H1 (cell line): ENCODE results near the gene RERG. TPM values are rescaled to one million over a fixed set of nuclear protein-coding genes. Genes with fewer than 3 reads are reported as not detected.
A peak's percentile ranks its signal among the peaks of the same experiment; 100 is the strongest.

ENCODE experiments used
- CTCF ChIA-PET: fragments of 300-600 bp; sonication (Branson Sonifier 250); formaldehyde crosslinking; loops from one replicate; lab custom pipeline; 2021; ENCODE audit not compliant: partially characterized antibody; lab: Charles Lee
- POLR2A ChIA-PET: fragments of 300-600 bp; sonication (Branson Sonifier 250); formaldehyde crosslinking; loops from one replicate; lab custom pipeline; 2021; ENCODE audit warnings: inconsistent platforms; ENCODE audit not compliant: partially characterized antibody; lab: Charles Lee
- DNase-seq, 2 experiments: peaks; one replicate each; pipeline versions ENCODE4 v3.0.0 to v3.0.0-alpha.2; 2010 to 2022; ENCODE audit warnings: low spot score in 2 of 2, low read depth in 1 of 2, mixed read lengths in 1 of 2
- FAIRE-seq: peaks from 2 replicates; lab custom pipeline; 2011; peaks lifted over from hg19 to GRCh38; lab: Jason Lieb, UNC
- H2AFZ ChIP-seq: 2 replicates; pipeline ENCODE4 v1.8.1; 2012; ENCODE audit warnings: low read length, inconsistent platforms
- H2AK5ac ChIP-seq: 2 replicates; pipeline ENCODE4 v1.6.1; 2013; ENCODE audit warnings: low read depth, low read length
- H2BK120ac ChIP-seq: replicated peaks from 2 replicates; pipeline ENCODE3; 2013; ENCODE audit warnings: low read depth, low read length, inconsistent platforms
- H2BK12ac ChIP-seq: 2 replicates; pipeline ENCODE4 v1.6.1; 2013; ENCODE audit warnings: low read depth, low read length
- H2BK15ac ChIP-seq: 2 replicates; pipeline ENCODE4 v1.6.1; 2013; ENCODE audit warnings: low read length
- H2BK20ac ChIP-seq: 2 replicates; pipeline ENCODE4 v1.6.1; 2013; ENCODE audit warnings: low read length
- H2BK5ac ChIP-seq: 2 replicates; pipeline ENCODE4 v1.6.1; 2013; ENCODE audit warnings: low read depth, low read length
- H3K14ac ChIP-seq: 2 replicates; pipeline ENCODE4 v1.6.1; 2013; ENCODE audit warnings: inconsistent platforms; ENCODE audit not compliant: insufficient read length
- H3K18ac ChIP-seq: 2 replicates; pipeline ENCODE4 v1.6.1; 2013; ENCODE audit warnings: low read length; ENCODE audit errors: extremely low read depth
- H3K23ac ChIP-seq: 2 replicates; pipeline ENCODE4 v1.6.1; 2013; ENCODE audit warnings: inconsistent platforms; ENCODE audit not compliant: insufficient read length
- H3K23me2 ChIP-seq: 2 replicates; pipeline ENCODE4 v1.6.1; 2013; ENCODE audit warnings: low read depth, low read length
- H3K27ac ChIP-seq: 2 replicates; pipeline ENCODE4 v1.6.1; 2011; ENCODE audit warnings: low read depth, low read length, inconsistent platforms
- H3K27me3 ChIP-seq, 4 experiments: replicated peaks in 1 of 4; 1 replicate in 1 of 4; 2 replicates in 3 of 4; pipeline versions ENCODE4 v1.6.1 to v1.8.1; 2011 to 2013; ENCODE audit warnings: low read length in 3 of 4, mild to moderate bottlenecking in 3 of 4, inconsistent platforms in 2 of 4, mixed read lengths in 2 of 4, moderate library complexity in 1 of 4; ENCODE audit not compliant: control insufficient read depth in 3 of 4, insufficient read depth in 3 of 4; ENCODE audit errors: extremely low read depth in 1 of 4
- H3K36me3 ChIP-seq, 4 experiments: 2 replicates each; pipeline versions ENCODE4 v1.6.1 to v1.8.1; 2011 to 2013; ENCODE audit warnings: mild to moderate bottlenecking in 4 of 4, low read length in 3 of 4, moderate library complexity in 2 of 4, control low read depth in 1 of 4, inconsistent platforms in 1 of 4; ENCODE audit not compliant: insufficient read depth in 4 of 4, control insufficient read depth in 2 of 4
- H3K4ac ChIP-seq: replicated peaks from 2 replicates; pipeline ENCODE3; 2013; ENCODE audit warnings: low read length, low read depth, mixed read lengths, inconsistent platforms; ENCODE audit not compliant: insufficient read length
- H3K4me1 ChIP-seq, 4 experiments: replicated peaks in 1 of 4; 1 replicate in 1 of 4; 2 replicates in 3 of 4; pipeline versions ENCODE4 v1.6.1 to v1.8.1; 2011 to 2013; ENCODE audit warnings: low read length in 3 of 4, inconsistent platforms in 2 of 4, mixed read lengths in 1 of 4; ENCODE audit not compliant: insufficient read depth in 4 of 4, control insufficient read depth in 3 of 4
- H3K4me2 ChIP-seq, 2 experiments: 2 replicates each; pipeline versions ENCODE4 v1.6.1 to v1.8.1; 2011 to 2013; ENCODE audit warnings: low read depth in 2 of 2, low read length in 2 of 2, control low read depth in 1 of 2, inconsistent platforms in 1 of 2, mild to moderate bottlenecking in 1 of 2; ENCODE audit not compliant: insufficient read depth in 1 of 2
- H3K4me3 ChIP-seq, 4 experiments: fragments of 200-600, 300-600 bp in 1 of 4; sonication (generic), shearing (Covaris generic), sonication (Bioruptor Twin) in 1 of 4; 2 replicates each; pipeline versions ENCODE4 v1.5.1 to v1.8.1; 2011 to 2016; ENCODE audit warnings: low read length in 4 of 4, low read depth in 3 of 4, control low read depth in 2 of 4, inconsistent platforms in 2 of 4, mild to moderate bottlenecking in 2 of 4, mixed read lengths in 1 of 4, moderate library complexity in 1 of 4; ENCODE audit not compliant: insufficient read depth in 2 of 4; ENCODE audit errors: extremely low read depth in 1 of 4
- H3K56ac ChIP-seq: replicated peaks from 2 replicates; pipeline ENCODE3; 2013; ENCODE audit warnings: low read depth, mild to moderate bottlenecking, mixed read lengths, low read length, inconsistent platforms; ENCODE audit not compliant: insufficient read length
- H3K79me1 ChIP-seq: 2 replicates; pipeline ENCODE4 v1.6.1; 2013; ENCODE audit warnings: low read depth, low read length, control low read depth
- H3K79me2 ChIP-seq, 2 experiments: 2 replicates each; pipeline versions ENCODE4 v1.6.1 to v1.8.1; 2012 to 2013; ENCODE audit warnings: low read length in 2 of 2, mild to moderate bottlenecking in 2 of 2, inconsistent platforms in 1 of 2; ENCODE audit not compliant: insufficient read depth in 2 of 2, control insufficient read depth in 1 of 2
- H3K9ac ChIP-seq, 4 experiments: replicated peaks in 1 of 4; 1 replicate in 1 of 4; 2 replicates in 3 of 4; pipeline versions ENCODE4 v1.6.1 to v1.8.1; 2011 to 2013; ENCODE audit warnings: low read depth in 3 of 4, low read length in 3 of 4, control low read depth in 2 of 4, mild to moderate bottlenecking in 2 of 4, moderate library complexity in 2 of 4, inconsistent platforms in 1 of 4; ENCODE audit errors: extremely low read depth in 1 of 4
- H3K9me3 ChIP-seq, 2 experiments: 2 replicates each; pipeline versions ENCODE4 v1.6.1 to v1.8.1; 2012 to 2013; ENCODE audit warnings: mild to moderate bottlenecking in 2 of 2, moderate library complexity in 2 of 2, control low read depth in 1 of 2, inconsistent platforms in 1 of 2, low read depth in 1 of 2, low read length in 1 of 2, mixed read lengths in 1 of 2; ENCODE audit not compliant: insufficient read depth in 2 of 2
- H4K20me1 ChIP-seq, 2 experiments: replicated peaks in 1 of 2; 2 replicates each; pipeline versions ENCODE3 to v1.8.1; 2011 to 2013; ENCODE audit warnings: inconsistent platforms in 2 of 2, low read length in 2 of 2, mild to moderate bottlenecking in 1 of 2; ENCODE audit not compliant: insufficient read depth in 2 of 2, control insufficient read depth in 1 of 2
- H4K5ac ChIP-seq: 2 replicates; pipeline ENCODE4 v1.6.1; 2013; ENCODE audit warnings: low read length, low read depth, mixed read lengths, inconsistent platforms; ENCODE audit not compliant: insufficient read length
- H4K8ac ChIP-seq: 2 replicates; pipeline ENCODE4 v1.8.0; 2013; ENCODE audit warnings: mild to moderate bottlenecking, moderate library complexity, low read length, inconsistent platforms; ENCODE audit not compliant: insufficient read depth; ENCODE audit errors: extremely low read depth
- H4K91ac ChIP-seq: replicated peaks from 2 replicates; pipeline ENCODE3; 2013; ENCODE audit warnings: low read length, mixed read lengths, inconsistent platforms; ENCODE audit not compliant: insufficient read length
- BACH1 ChIP-seq: IDR thresholded peaks from 2 replicates; pipeline ENCODE4 v1.6.1; 2012; ENCODE audit warnings: low read length, improper control_type of control experiment
- BRCA1 ChIP-seq: IDR thresholded peaks from 2 replicates; pipeline ENCODE4 v1.6.1; 2012; ENCODE audit warnings: low read depth, low read length, improper control_type of control experiment
- CEBPB ChIP-seq: IDR thresholded peaks from 2 replicates; pipeline ENCODE4 v1.6.1; 2012; ENCODE audit warnings: low read depth, low read length
- EP300 ChIP-seq, 2 experiments: IDR thresholded peaks; 1 replicate in 1 of 2; 2 replicates in 1 of 2; pipeline ENCODE4 v1.6.1; 2011 to 2012; ENCODE audit warnings: low read depth in 2 of 2, low read length in 2 of 2, mild to moderate bottlenecking in 2 of 2, borderline replicate concordance in 1 of 2, inconsistent platforms in 1 of 2, moderate library complexity in 1 of 2
- EZH2 ChIP-seq: fragments of 200-600 bp; sonication (generic); IDR thresholded peaks from 2 replicates; pipeline ENCODE4 v1.7.1; 2012; ENCODE audit warnings: low read depth, mild to moderate bottlenecking, moderate library complexity, low read length, inconsistent platforms; ENCODE audit not compliant: severe bottlenecking
- WGBS, 2 experiments: shearing (Covaris generic) in 1 of 2; methylation state at CpG; one replicate each; pipeline versions ENCODE4 v1.1.6 to v1.1.7; 2013 to 2015; ENCODE audit warnings: low lambda C conversion rate in 2 of 2, mixed read lengths in 2 of 2, inconsistent platforms in 1 of 2, low coverage in 1 of 2, missing lambda C conversion rate in 1 of 2; ENCODE audit not compliant: insufficient replicate concordance in 2 of 2, insufficient coverage in 1 of 2, insufficient read length in 1 of 2; ENCODE audit errors: extremely low coverage in 1 of 2, missing lambda C conversion rate in 1 of 2; 5-methylcytosine and 5-hydroxymethylcytosine counted together
- polyA plus RNA-seq, 7 experiments: library from polyadenylated mRNA; depleted of rRNA in 3 of 7; stranded (reverse) in 5 of 7; unstranded in 2 of 7; fragments of >200 nt in 5 of 7; fragments of 200-250 nt in 2 of 7; gene quantifications; 1 replicate in 5 of 7; 2 replicates in 1 of 7; 4 replicates in 1 of 7; pipeline versions ENCODE4 v1.2.1 to v1.2.3, GENCODE V29; 2011 to 2013; ENCODE audit warnings: missing spikeins in 2 of 7, mixed read lengths in 2 of 7
- total RNA-seq: library from RNA; stranded (reverse); fragmentation: NEBNext Ultra II Directional; extraction: Animal tissue kit (Norgen Biotek cat#: 25700); gene quantifications from 2 replicates; pipeline ENCODE4 v1.2.1, GENCODE V29; 2021

Gene RERG
- total and polyA plus RNA-seq, 2 of the 8 experiments (the other 6 are each of a cell fraction or from before 2014, with no cell fraction given): 0.12 to 0.86 TPM

GRCh38 chr12:15196678-15197505, 24.3 kb downstream of the RERG start:
- FAIRE-seq: no peak
- CTCF ChIA-PET: interaction anchor here (1.0 to 3.2 kb wide), 3 partner anchors 10 to 24 kb away, joined by 3 to 10 read pairs (median 5); partner anchors contain the start of gene RERG
- no peaks in the 10 kb centered on the region for H3K9me3 ChIP-seq

More at GRCh38 chr12:15196678-15197505, 24.3 kb downstream of the RERG start:
- POLR2A ChIA-PET: interaction anchor here (1.3 kb wide), 1 partner anchor 10 kb away, joined by 3 read pairs; no protein-coding TSS in a partner anchor
- Histone ChIP-seq H3K36me3 (no peaks in the 10 kb centered on the region), H2BK5ac (no peak overlapping the region), H3K4me1 (no peaks in the 10 kb centered on the region), H3K27me3 (no peaks in the 10 kb centered on the region), H3K23ac (no peak overlapping the region), H3K4me2 (no peak overlapping the region), H4K8ac (no peak overlapping the region), H3K18ac (no peak overlapping the region), H2AK5ac (no peak overlapping the region), H2AFZ (no peak overlapping the region), H2BK20ac (no peak overlapping the region), H3K9ac (no peak overlapping the region), H4K5ac (no peak overlapping the region), H3K79me2 (no peaks in the 10 kb centered on the region), H2BK120ac (no peak overlapping the region), H4K91ac (no peak overlapping the region), H3K23me2 (no peaks in the 10 kb centered on the region), H2BK15ac (no peak overlapping the region), H4K20me1 (no peaks in the 10 kb centered on the region), H2BK12ac (no peak overlapping the region), H3K79me1 (no peaks in the 10 kb centered on the region), H3K27ac (no peak overlapping the region), H3K56ac (no peak overlapping the region), H3K4me3 (no peak overlapping the region), H3K4ac (no peak overlapping the region), H3K14ac (no peak overlapping the region)
- TF ChIP-seq CEBPB: 0 out of 2 replicates have a peak, but pooled peaks have one; percentile 24
- TF ChIP-seq EP300 (IDR thresholded peaks at IDR 0.05; ENCODE audit: borderline replicate concordance in 1 of 2, low read depth in 2 of 2, low read length in 2 of 2): no peak
- TF ChIP-seq EZH2: no peak
- TF ChIP-seq BACH1: no peak
- no peak for TF ChIP-seq BRCA1
- 85% methylated on average over 3 of the region's 3 CpGs; no CpG with 5 or more reads in 1 of the 2 experiments for WGBS, 2 experiments
- no peak for DNase-seq
